Mammary epithelial cell (primary cell): ENCODE results near the gene FGF4.

Experiments used
- EZH2 ChIP-seq: IDR thresholded peaks from 2 replicates; pipeline ENCODE4 v1.6.1; 2012; ENCODE audit warnings: low read length, inconsistent platforms, borderline replicate concordance
- TF ChIP-seq, protein P1 (sequence below), 2 donors: IDR thresholded peaks in 1 of 2; conservative IDR thresholded peaks in 1 of 2; 2 replicates each; pipeline ENCODE4 v1.5.1; 2011 to 2012; ENCODE audit warnings: inconsistent platforms in 2 of 2, low read length in 2 of 2, mild to moderate bottlenecking in 2 of 2, control low read depth in 1 of 2, low read depth in 1 of 2; ENCODE audit not compliant: insufficient read depth in 1 of 2; ENCODE audit errors: extremely low read depth in 1 of 2

DNA sequence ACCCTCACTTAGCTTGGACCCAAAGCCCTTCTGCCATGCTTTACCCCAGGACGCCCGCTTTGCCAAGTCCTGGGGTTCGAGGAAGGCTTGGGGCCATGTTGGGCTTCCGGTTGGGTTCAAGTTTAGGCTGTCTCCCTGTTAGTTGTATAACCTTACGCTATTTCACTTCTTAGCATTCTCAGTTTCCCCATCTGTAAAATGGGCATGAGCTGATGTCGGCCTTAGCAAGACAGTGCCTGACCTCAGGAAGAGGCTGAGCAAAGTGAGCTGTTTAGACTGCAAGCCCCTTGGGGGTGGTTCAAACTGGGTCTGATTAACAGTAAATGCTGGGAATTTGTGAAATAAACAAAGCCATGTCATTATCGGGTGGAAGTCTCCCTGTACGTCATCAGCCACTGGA is 3.2 kb upstream of the FGF4 start:
- TF ChIP-seq, protein P1, sequence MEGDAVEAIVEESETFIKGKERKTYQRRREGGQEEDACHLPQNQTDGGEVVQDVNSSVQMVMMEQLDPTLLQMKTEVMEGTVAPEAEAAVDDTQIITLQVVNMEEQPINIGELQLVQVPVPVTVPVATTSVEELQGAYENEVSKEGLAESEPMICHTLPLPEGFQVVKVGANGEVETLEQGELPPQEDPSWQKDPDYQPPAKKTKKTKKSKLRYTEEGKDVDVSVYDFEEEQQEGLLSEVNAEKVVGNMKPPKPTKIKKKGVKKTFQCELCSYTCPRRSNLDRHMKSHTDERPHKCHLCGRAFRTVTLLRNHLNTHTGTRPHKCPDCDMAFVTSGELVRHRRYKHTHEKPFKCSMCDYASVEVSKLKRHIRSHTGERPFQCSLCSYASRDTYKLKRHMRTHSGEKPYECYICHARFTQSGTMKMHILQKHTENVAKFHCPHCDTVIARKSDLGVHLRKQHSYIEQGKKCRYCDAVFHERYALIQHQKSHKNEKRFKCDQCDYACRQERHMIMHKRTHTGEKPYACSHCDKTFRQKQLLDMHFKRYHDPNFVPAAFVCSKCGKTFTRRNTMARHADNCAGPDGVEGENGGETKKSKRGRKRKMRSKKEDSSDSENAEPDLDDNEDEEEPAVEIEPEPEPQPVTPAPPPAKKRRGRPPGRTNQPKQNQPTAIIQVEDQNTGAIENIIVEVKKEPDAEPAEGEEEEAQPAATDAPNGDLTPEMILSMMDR (conservative IDR thresholded peaks at IDR 0.05 in 1 of 2, IDR thresholded peaks at IDR 0.05 in 1 of 2; ENCODE audit: extremely low read depth in 1 of 2, insufficient read depth in 1 of 2, low read depth in 1 of 2, low read length in 2 of 2): no peak
- TF ChIP-seq EZH2: no peak
